ENCODE data around the gene DICER1.

- TF ChIP-seq CTCF (IDR thresholded peaks at IDR 0.05) (no peak), HES2 (IDR thresholded peaks at IDR 0.05) (no peak), CEBPB (IDR thresholded peaks at IDR 0.05) (no peak)
Measured at GRCh38 chr14:95144849-95145248, 12.5 kb downstream of the DICER1 start.

Measured in A549 (cell line).